SU-DHL-6 (cell line): Measurements from ENCODE around the gene KCTD16.

Experiments used
- H2AFZ ChIP-seq: fragments of 200-600 bp; sonication (generic); 2 replicates; pipeline ENCODE4 v1.6.1; 2014; ENCODE audit warnings: low read depth, mild to moderate bottlenecking, moderate library complexity, mixed read lengths, antibody characterized with exemption, low read length; ENCODE audit not compliant: severe bottlenecking
- H3F3A ChIP-seq: fragments of 200-600 bp; shearing (Covaris generic); 2 replicates; pipeline ENCODE4 v1.6.0; 2016; ENCODE audit warnings: antibody characterized with exemption, mild to moderate bottlenecking; ENCODE audit not compliant: insufficient read depth
- H3K27ac ChIP-seq: fragments of 200-600 bp; sonication (generic); 2 replicates; pipeline ENCODE4 v1.5.1; 2016; ENCODE audit warnings: low read depth, mild to moderate bottlenecking, low read length, moderate library complexity, mixed read lengths
- H3K27me3 ChIP-seq: fragments of 200-600 bp; sonication (generic), shearing (Covaris generic); 2 replicates; pipeline ENCODE4 v1.6.0; 2014; ENCODE audit warnings: mild to moderate bottlenecking, low read length
- H3K36me3 ChIP-seq: fragments of 200-600 bp; sonication (generic); 2 replicates; pipeline ENCODE4 v1.6.1; 2014; ENCODE audit warnings: mild to moderate bottlenecking, low read length, mixed read lengths
- H3K4me2 ChIP-seq: fragments of 300-600, 200-600 bp; shearing (Covaris generic), sonication (generic); 2 replicates; pipeline ENCODE4 v1.6.0; 2014; ENCODE audit warnings: low read length, low read depth, mild to moderate bottlenecking; ENCODE audit not compliant: poor library complexity, severe bottlenecking
- H3K4me3 ChIP-seq: fragments of 200-600 bp; sonication (generic); 2 replicates; pipeline ENCODE4 v1.5.1; 2014; ENCODE audit warnings: antibody characterized with exemption, low read length, mild to moderate bottlenecking, mixed read lengths; ENCODE audit not compliant: insufficient read depth, poor library complexity, severe bottlenecking
- H3K79me2 ChIP-seq: fragments of 200-600 bp; sonication (generic); 2 replicates; pipeline ENCODE4 v1.6.1; 2014; ENCODE audit warnings: mild to moderate bottlenecking, low read length, moderate library complexity; ENCODE audit not compliant: insufficient read depth
- H3K9ac ChIP-seq: fragments of 200-600 bp; sonication (generic); 2 replicates; pipeline ENCODE4 v1.7.0; 2014; ENCODE audit warnings: mild to moderate bottlenecking, low read length
- H3K9me2 ChIP-seq: fragments of 200-600 bp; sonication (generic); replicated peaks from 2 replicates; pipeline ENCODE4 v1.6.1; 2014; ENCODE audit warnings: low read length; ENCODE audit not compliant: insufficient read depth
- H3K9me3 ChIP-seq: fragments of 200-600 bp; sonication (generic); 2 replicates; pipeline ENCODE4 v1.6.1; 2014; ENCODE audit warnings: low read length, mixed read lengths; ENCODE audit not compliant: insufficient read depth
- H4K20me1 ChIP-seq: fragments of 200-600 bp; sonication (generic); 2 replicates; pipeline ENCODE4 v1.6.1; 2014; ENCODE audit warnings: low read depth, mild to moderate bottlenecking, antibody characterized with exemption, low read length, moderate library complexity, mixed read lengths
- EZH2phosphoT487 ChIP-seq: fragments of 200-600 bp; sonication (generic), shearing (Covaris generic); conservative IDR thresholded peaks from 2 replicates; pipeline ENCODE4 v1.6.1; 2018; ENCODE audit warnings: mild to moderate bottlenecking, antibody characterized with exemption, low read length, moderate library complexity, mixed read lengths
- TF ChIP-seq, protein P1 (sequence below): fragments of 200-600 bp; sonication (generic); IDR thresholded peaks from one replicate; pipeline ENCODE4 v1.5.1; 2017; ENCODE audit warnings: antibody characterized with exemption, mild to moderate bottlenecking, low read length, moderate library complexity; ENCODE audit not compliant: insufficient read depth, poor library complexity, severe bottlenecking

KCTD16 gene

DNA sequence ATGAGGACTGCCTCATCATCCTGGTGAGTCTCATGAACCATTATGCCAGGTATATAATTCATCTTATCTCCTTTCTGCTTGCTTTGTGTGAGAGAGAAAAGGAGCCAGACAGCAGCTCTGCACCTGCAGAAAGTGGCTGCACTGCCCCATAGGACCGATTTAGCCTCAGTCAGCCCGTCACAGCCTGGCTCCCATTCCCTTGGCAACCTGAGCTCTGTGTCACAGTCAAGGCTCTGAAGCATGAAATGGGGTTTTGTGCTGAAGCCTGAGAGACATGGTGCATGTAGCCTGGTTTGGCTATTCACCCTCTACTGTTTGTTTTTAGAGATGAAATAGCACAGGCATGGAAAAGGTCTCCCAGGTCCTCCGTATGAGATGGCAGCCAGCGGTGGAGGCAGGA lies 198.3 kb downstream of the KCTD16 start:
- Histone ChIP-seq H3K27me3 (no peaks in the 10 kb centered on the region), H3K4me2 (peak overlapping the region; percentile 10), H3K36me3 (no peaks in the 10 kb centered on the region), H4K20me1 (no peaks in the 10 kb centered on the region), H2AFZ (no peak overlapping the region), H3K4me3 (no peak overlapping the region), H3K79me2 (no peaks in the 10 kb centered on the region), H3F3A (no peaks in the 10 kb centered on the region), H3K9me3 (no peaks in the 10 kb centered on the region), H3K9me2 (no peaks in the 10 kb centered on the region), H3K27ac (no peak overlapping the region), H3K9ac (no peak overlapping the region)
- no peak for TF ChIP-seq EZH2phosphoT487
- TF ChIP-seq, protein P1, sequence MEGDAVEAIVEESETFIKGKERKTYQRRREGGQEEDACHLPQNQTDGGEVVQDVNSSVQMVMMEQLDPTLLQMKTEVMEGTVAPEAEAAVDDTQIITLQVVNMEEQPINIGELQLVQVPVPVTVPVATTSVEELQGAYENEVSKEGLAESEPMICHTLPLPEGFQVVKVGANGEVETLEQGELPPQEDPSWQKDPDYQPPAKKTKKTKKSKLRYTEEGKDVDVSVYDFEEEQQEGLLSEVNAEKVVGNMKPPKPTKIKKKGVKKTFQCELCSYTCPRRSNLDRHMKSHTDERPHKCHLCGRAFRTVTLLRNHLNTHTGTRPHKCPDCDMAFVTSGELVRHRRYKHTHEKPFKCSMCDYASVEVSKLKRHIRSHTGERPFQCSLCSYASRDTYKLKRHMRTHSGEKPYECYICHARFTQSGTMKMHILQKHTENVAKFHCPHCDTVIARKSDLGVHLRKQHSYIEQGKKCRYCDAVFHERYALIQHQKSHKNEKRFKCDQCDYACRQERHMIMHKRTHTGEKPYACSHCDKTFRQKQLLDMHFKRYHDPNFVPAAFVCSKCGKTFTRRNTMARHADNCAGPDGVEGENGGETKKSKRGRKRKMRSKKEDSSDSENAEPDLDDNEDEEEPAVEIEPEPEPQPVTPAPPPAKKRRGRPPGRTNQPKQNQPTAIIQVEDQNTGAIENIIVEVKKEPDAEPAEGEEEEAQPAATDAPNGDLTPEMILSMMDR: no peak

DNA sequence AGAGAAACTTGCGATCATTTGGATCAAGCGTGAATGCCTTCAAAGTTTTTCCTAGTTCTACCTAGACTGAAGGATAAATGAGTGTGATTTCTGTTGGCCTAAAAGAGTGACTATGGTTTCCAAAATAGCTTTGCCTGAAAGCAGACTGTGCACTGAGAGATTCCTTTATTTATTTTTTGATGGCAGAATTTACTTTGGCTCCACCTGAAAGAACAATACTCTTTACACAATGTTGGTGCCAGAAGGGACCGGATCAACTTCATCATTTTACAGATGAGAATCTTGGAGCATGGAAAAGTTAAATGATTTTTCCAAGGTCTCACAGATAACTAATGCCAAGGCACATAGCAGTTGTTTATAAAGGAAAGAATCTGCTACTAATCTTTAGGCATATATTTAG lies 199.6 kb downstream of the KCTD16 start:
- H3K27me3 ChIP-seq: no peaks in the 10 kb centered on the region
- H2AFZ ChIP-seq: no peak overlapping the region
- no peaks in the 10 kb centered on the region for H4K20me1 ChIP-seq
- no peaks in the 10 kb centered on the region for H3F3A ChIP-seq
- no peaks in the 10 kb centered on the region for H3K36me3 ChIP-seq
- H3K27ac ChIP-seq: no peak overlapping the region
- H3K79me2 ChIP-seq: no peaks in the 10 kb centered on the region
- no peak overlapping the region for H3K9ac ChIP-seq
- no peak overlapping the region for H3K4me3 ChIP-seq
- no peaks in the 10 kb centered on the region for H3K9me2 ChIP-seq
- no peak overlapping the region for H3K4me2 ChIP-seq
- no peaks in the 10 kb centered on the region for H3K9me3 ChIP-seq
- TF ChIP-seq EZH2phosphoT487: no peak
- TF ChIP-seq, protein P1: no peak

DNA sequence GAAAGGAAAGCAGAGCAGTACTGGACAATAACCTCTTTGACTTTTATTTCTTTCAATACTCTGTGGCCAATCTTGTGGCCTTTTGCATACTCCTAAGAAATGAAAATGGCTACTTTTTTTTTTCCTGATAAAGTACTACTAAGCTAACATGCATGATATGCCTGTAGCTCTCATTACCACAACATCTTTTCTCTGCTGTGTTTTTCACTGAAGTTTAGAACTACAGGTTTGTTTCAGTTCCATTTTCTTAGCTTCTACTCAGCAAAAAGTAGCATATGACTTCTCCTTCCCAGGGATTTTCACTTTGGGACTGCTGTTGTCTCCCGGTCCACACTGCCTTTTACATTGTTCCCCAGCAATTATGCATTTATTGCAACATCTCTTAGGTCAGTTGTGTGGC lies 204.0 kb downstream of the KCTD16 start:
- H3K36me3 ChIP-seq: no peaks in the 10 kb centered on the region
- H3K27me3 ChIP-seq: no peaks in the 10 kb centered on the region
- H3F3A ChIP-seq: no peaks in the 10 kb centered on the region
- H4K20me1 ChIP-seq: no peaks in the 10 kb centered on the region
- no peak overlapping the region for H3K27ac ChIP-seq
- no peaks in the 10 kb centered on the region for H3K79me2 ChIP-seq
- TF ChIP-seq, protein P1: no peak
- TF ChIP-seq EZH2phosphoT487: no peak
- H3K4me2 ChIP-seq: no peak overlapping the region
- no peaks in the 10 kb centered on the region for H3K9me3 ChIP-seq
- H2AFZ ChIP-seq: no peak overlapping the region
- no peaks in the 10 kb centered on the region for H3K9me2 ChIP-seq
- no peak overlapping the region for H3K9ac ChIP-seq
- no peak overlapping the region for H3K4me3 ChIP-seq

DNA sequence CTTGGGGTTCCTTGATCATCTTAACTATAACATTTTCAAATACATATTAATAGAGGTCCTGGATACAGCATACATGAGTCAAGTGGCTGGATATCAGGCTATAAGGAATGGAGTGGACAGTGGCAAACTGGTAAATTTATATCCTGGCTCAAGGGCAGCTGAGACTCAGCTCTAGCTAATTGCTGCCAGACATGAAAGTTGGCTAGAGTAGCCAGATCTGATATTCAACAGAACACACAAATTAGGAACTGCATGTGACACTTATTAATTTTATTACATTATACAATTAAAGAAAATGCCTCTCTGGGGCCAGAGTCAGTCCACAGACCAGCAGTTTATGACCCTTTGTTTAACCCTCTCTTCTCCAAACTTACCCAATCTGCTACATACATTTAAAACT lies 206.5 kb downstream of the KCTD16 start:
- H3K27me3 ChIP-seq: no peaks in the 10 kb centered on the region
- no peaks in the 10 kb centered on the region for H4K20me1 ChIP-seq
- TF ChIP-seq EZH2phosphoT487: no peak
- TF ChIP-seq, protein P1: no peak
- no peak overlapping the region for H3K4me3 ChIP-seq
- no peaks in the 10 kb centered on the region for H3F3A ChIP-seq
- H3K4me2 ChIP-seq: no peak overlapping the region
- no peak overlapping the region for H3K27ac ChIP-seq
- H3K79me2 ChIP-seq: no peaks in the 10 kb centered on the region
- H3K9me3 ChIP-seq: no peaks in the 10 kb centered on the region
- H3K9me2 ChIP-seq: no peaks in the 10 kb centered on the region
- H3K36me3 ChIP-seq: no peaks in the 10 kb centered on the region
- H3K9ac ChIP-seq: no peak overlapping the region
- H2AFZ ChIP-seq: no peak overlapping the region
